H1 (cell line): Measurements from ENCODE around the gene P3H2. TPM values are rescaled to one million over a fixed set of nuclear protein-coding genes. Genes with fewer than 3 reads are reported as not detected.
A peak's percentile ranks its signal among the peaks of the same experiment; 100 is the strongest.

Experiments used
- BCL11A ChIP-seq, 2 experiments: IDR thresholded peaks; one replicate each; pipeline ENCODE4 v1.6.1; 2011; ENCODE audit warnings: low read depth in 2 of 2, low read length in 2 of 2, mild to moderate bottlenecking in 2 of 2
- BRCA1 ChIP-seq: IDR thresholded peaks from 2 replicates; pipeline ENCODE4 v1.6.1; 2012; ENCODE audit warnings: low read depth, low read length, improper control_type of control experiment
- CBX5 ChIP-seq: fragments of 300-800, 300-1000 bp; sonication (generic); IDR thresholded peaks from 2 replicates; pipeline ENCODE4 v1.7.1; 2016; ENCODE audit warnings: antibody characterized with exemption, low read length, low read depth
- CEBPB ChIP-seq: IDR thresholded peaks from 2 replicates; pipeline ENCODE4 v1.6.1; 2012; ENCODE audit warnings: low read depth, low read length
- CHD2 ChIP-seq: IDR thresholded peaks from 2 replicates; pipeline ENCODE4 v1.6.1; 2012; ENCODE audit warnings: low read length, improper control_type of control experiment
- EP300 ChIP-seq, 2 experiments: IDR thresholded peaks; 1 replicate in 1 of 2; 2 replicates in 1 of 2; pipeline ENCODE4 v1.6.1; 2011 to 2012; ENCODE audit warnings: low read depth in 2 of 2, low read length in 2 of 2, mild to moderate bottlenecking in 2 of 2, borderline replicate concordance in 1 of 2, inconsistent platforms in 1 of 2, moderate library complexity in 1 of 2
- EZH2 ChIP-seq: fragments of 200-600 bp; sonication (generic); IDR thresholded peaks from 2 replicates; pipeline ENCODE4 v1.7.1; 2012; ENCODE audit warnings: low read depth, mild to moderate bottlenecking, moderate library complexity, low read length, inconsistent platforms; ENCODE audit not compliant: severe bottlenecking
- GTF2F1 ChIP-seq: IDR thresholded peaks from 2 replicates; pipeline ENCODE4 v1.6.1; 2012; ENCODE audit warnings: low read depth, low read length, improper control_type of control experiment, borderline replicate concordance
- JUN ChIP-seq: IDR thresholded peaks from 2 replicates; pipeline ENCODE4 v1.6.1; 2011; ENCODE audit warnings: low read depth, mild to moderate bottlenecking, improper control_type of control experiment, low read length
- JUND ChIP-seq: IDR thresholded peaks from 2 replicates; pipeline ENCODE4 v1.6.1; 2011; ENCODE audit warnings: mild to moderate bottlenecking, improper control_type of control experiment, low read length
- KDM1A ChIP-seq: fragments of 200-600, 300-600 bp; sonication (generic); IDR thresholded peaks from 2 replicates; pipeline ENCODE4 v1.7.1; 2016; ENCODE audit warnings: mild to moderate bottlenecking, low read length, borderline replicate concordance
- KDM5A ChIP-seq: fragments of 200-600 bp; IDR thresholded peaks from 2 replicates; pipeline ENCODE4 v1.7.1; 2012; ENCODE audit warnings: mild to moderate bottlenecking, low read length, inconsistent platforms, mixed read lengths
- MAFK ChIP-seq: IDR thresholded peaks from 2 replicates; pipeline ENCODE4 v1.6.1; 2012; ENCODE audit warnings: low read depth, mild to moderate bottlenecking, improper control_type of control experiment, low read length
- POLR2AphosphoS5 ChIP-seq: IDR thresholded peaks from 2 replicates; pipeline ENCODE4 v1.6.1; 2011; ENCODE audit warnings: low read depth, low read length
- POU5F1 ChIP-seq: IDR thresholded peaks from 2 replicates; pipeline ENCODE4 v1.6.1; 2011; ENCODE audit warnings: low read depth, mild to moderate bottlenecking, low read length, moderate library complexity
- RXRA ChIP-seq: IDR thresholded peaks from 2 replicates; pipeline ENCODE4 v1.6.1; 2011; ENCODE audit warnings: low read depth, mild to moderate bottlenecking, low read length, moderate library complexity; ENCODE audit not compliant: insufficient read depth
- SAP30 ChIP-seq: fragments of 300-600 bp; sonication (generic); IDR thresholded peaks from 2 replicates; pipeline ENCODE4 v1.7.1; 2012; ENCODE audit warnings: low read length, moderate library complexity, mild to moderate bottlenecking, inconsistent platforms; ENCODE audit not compliant: insufficient read depth, insufficient replicate concordance
- SIRT6 ChIP-seq: IDR thresholded peaks from one replicate; pipeline ENCODE4 v1.7.1; 2012; ENCODE audit warnings: low read length, inconsistent platforms
- SP1 ChIP-seq: IDR thresholded peaks from 2 replicates; pipeline ENCODE4 v1.6.1; 2011; ENCODE audit warnings: low read depth, low read length
- SP2 ChIP-seq: IDR thresholded peaks from 2 replicates; pipeline ENCODE4 v1.6.1; 2012; ENCODE audit warnings: mild to moderate bottlenecking, low read length, inconsistent platforms
- SP4 ChIP-seq: IDR thresholded peaks from 2 replicates; pipeline ENCODE4 v1.6.1; 2012; ENCODE audit warnings: low read length, inconsistent platforms
- SUZ12 ChIP-seq: fragments of 200-600 bp; sonication (generic); IDR thresholded peaks from 2 replicates; pipeline ENCODE4 v1.6.1; 2012; ENCODE audit warnings: mild to moderate bottlenecking, inconsistent platforms, low read length, moderate library complexity, mixed read lengths
- TAF7 ChIP-seq: optimal IDR thresholded peaks from 2 replicates; pipeline ENCODE3; 2011; ENCODE audit warnings: low read depth, mild to moderate bottlenecking, inconsistent platforms, low read length, moderate library complexity, borderline replicate concordance
- TCF12 ChIP-seq: IDR thresholded peaks from 2 replicates; pipeline ENCODE4 v1.6.1; 2011; ENCODE audit warnings: low read depth, mild to moderate bottlenecking, low read length
- polyA plus RNA-seq, 7 experiments: library from polyadenylated mRNA; depleted of rRNA in 3 of 7; stranded (reverse) in 5 of 7; unstranded in 2 of 7; fragments of >200 nt in 5 of 7; fragments of 200-250 nt in 2 of 7; gene quantifications; 1 replicate in 5 of 7; 2 replicates in 1 of 7; 4 replicates in 1 of 7; pipeline versions ENCODE4 v1.2.1 to v1.2.3, GENCODE V29; 2011 to 2013; ENCODE audit warnings: missing spikeins in 2 of 7, mixed read lengths in 2 of 7
- total RNA-seq: library from RNA; stranded (reverse); fragmentation: NEBNext Ultra II Directional; extraction: Animal tissue kit (Norgen Biotek cat#: 25700); gene quantifications from 2 replicates; pipeline ENCODE4 v1.2.1, GENCODE V29; 2021
- TF ChIP-seq, protein P1 (sequence below): IDR thresholded peaks from 2 replicates; pipeline ENCODE4 v1.6.1; 2011; ENCODE audit warnings: low read length, improper control_type of control experiment

Gene P3H2
- total and polyA plus RNA-seq, 2 of the 8 experiments (the other 6 are each of a cell fraction or from before 2014, with no cell fraction given) = 40.5 to 60.4 TPM

DNA sequence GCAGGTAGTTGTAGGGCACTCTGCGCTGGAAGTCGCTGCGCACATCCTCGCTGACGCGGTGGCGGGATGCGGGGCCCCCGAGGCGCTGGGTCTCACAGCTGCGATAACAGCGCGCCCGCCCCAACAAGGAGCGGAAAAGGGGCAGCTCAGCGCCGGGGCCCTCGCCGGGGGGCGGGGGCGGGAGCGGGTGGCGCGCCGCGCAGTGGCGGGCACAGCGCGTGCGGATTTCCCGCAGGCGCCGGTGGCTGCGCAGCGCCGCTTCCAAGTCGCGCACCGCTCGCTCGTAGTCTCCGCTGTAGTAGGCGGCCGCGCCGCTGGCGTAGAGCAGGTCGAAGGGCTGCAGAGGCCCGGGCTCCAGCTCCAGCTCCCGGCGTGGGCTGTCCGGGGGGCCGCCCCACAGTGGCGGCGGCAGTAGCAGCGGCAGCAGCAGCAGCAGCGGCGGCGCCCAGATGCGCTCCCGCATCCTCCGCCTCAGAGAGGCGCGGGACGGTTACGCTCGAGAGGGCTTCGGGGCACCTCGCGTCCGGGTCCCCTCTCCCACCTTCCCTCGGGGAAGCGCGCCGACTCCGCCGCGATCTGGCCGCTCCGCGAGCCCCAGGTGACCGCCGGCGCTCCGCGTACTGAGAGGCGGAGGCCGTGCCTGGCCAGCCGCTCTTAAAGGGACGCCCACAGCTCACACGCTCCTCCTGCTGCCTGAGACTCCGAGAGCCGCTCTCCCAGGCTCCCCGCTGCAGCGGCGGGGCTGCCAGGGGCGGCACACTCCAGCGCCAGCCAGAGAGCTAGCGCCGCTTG, at the start of gene P3H2 (continued):
- TF ChIP-seq POLR2AphosphoS5 (peak; percentile 40), KDM5A (no peak), BCL11A (IDR thresholded peaks at IDR 0.05; ENCODE audit: low read depth in 2 of 2, low read length in 2 of 2) (no peak), KDM1A (no peak), SP2 (no peak), JUN (0 out of 2 replicates have a peak, but pooled peaks have one; percentile 31), EZH2 (peak; percentile 42), POU5F1 (no peak), EP300 (IDR thresholded peaks at IDR 0.05; ENCODE audit: borderline replicate concordance in 1 of 2, low read depth in 2 of 2, low read length in 2 of 2) (no peak), TCF12 (no peak), GTF2F1 (no peak), BRCA1 (no peak), SP4 (no peak), CEBPB (no peak), RXRA (0 out of 2 replicates have a peak, but pooled peaks have one; percentile 24), CHD2 (no peak), MAFK (no peak), TAF7 (peak; percentile 11), JUND (no peak), SUZ12 (peak; percentile 47; the same call in 1 of the 2 replicates), CBX5 (no peak), SAP30 (no peak), SIRT6 (no peak), SP1 (no peak)
- TF ChIP-seq, protein P1, sequence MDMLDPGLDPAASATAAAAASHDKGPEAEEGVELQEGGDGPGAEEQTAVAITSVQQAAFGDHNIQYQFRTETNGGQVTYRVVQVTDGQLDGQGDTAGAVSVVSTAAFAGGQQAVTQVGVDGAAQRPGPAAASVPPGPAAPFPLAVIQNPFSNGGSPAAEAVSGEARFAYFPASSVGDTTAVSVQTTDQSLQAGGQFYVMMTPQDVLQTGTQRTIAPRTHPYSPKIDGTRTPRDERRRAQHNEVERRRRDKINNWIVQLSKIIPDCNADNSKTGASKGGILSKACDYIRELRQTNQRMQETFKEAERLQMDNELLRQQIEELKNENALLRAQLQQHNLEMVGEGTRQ = no peak
